CD4-positive, alpha-beta T cell treated with Interleukin-2 at 100 ng/mL for 4 hours (primary cell): ENCODE results near the gene CFAP251.
"Not testable (repeated sequence)": the region's sequence is repeated elsewhere in the genome, so short reads cannot be mapped to it uniquely, and the experiment has no call there.

Source experiments
- DNase-seq: peaks from one replicate; pipeline ENCODE4 v3.0.0-alpha.2; 2020; ENCODE audit warnings: low spot score

CFAP251 gene

DNA sequence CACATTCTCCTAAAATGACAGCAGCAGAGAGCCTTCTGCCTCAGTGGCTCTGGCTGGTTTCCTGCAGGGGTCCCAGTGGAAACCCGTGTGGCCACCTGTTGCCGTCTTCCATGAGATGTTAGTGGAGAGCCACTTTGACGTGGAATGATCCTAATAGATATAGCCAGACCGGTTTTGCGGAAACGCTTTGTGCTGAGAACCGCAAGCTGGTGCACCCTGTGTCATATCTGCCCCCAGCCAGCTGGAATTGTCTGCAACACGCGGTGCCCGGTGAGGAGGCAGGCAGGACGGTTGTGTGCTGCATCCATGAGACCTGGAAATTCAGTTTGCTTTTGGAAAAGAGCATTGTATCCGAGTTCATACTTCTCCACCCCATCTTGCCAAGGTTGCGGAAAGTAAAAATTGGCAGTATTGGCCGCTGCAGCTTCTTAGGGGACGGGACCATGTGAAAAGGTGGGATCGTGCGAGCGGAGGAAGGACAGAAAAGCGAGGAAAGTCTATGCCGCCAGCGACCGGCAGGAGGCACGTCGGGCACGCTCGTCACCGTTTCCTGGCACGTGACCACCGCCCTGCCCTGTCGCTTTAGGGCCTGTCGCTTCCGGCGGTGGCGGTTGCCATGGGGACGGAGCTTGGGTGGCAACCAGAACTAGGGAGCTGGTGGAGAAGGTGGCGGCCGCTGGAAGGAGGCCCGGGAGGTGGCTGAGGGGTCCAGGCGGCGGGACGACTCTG lies at the start of gene CFAP251:
Gene CFAP251 (plus strand): TSS at position 643 of the 729 bp plus-strand sequence. CDS start 2,714 bp downstream, outside the sequence.
- peak; percentile 94 for DNase-seq

DNA sequence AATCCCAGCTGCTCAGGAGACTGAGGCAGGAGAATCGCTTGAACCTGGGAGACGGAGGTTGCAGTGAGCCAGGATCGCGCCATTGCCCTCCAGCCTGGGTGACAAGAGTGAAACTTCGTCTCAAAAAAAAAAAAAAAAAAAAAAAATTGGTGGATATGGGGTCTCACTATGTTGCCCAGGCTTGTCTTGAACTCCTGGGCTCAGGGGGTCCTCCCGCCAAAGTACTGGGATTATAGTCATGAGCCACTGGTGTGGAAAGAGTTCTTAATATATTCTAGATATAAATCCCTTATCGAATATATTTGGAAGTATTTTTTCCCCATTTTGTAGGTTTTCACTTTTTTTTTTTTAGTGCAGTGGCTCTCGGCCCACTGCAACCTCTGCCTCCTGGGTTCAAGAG lies 49.2 kb upstream of the CFAP251 start:
- DNase-seq: not testable (repeated sequence)

GRCh38 chr12:121871467-121871866 lies 46.9 kb upstream of the CFAP251 start:
- no peak for DNase-seq

DNA sequence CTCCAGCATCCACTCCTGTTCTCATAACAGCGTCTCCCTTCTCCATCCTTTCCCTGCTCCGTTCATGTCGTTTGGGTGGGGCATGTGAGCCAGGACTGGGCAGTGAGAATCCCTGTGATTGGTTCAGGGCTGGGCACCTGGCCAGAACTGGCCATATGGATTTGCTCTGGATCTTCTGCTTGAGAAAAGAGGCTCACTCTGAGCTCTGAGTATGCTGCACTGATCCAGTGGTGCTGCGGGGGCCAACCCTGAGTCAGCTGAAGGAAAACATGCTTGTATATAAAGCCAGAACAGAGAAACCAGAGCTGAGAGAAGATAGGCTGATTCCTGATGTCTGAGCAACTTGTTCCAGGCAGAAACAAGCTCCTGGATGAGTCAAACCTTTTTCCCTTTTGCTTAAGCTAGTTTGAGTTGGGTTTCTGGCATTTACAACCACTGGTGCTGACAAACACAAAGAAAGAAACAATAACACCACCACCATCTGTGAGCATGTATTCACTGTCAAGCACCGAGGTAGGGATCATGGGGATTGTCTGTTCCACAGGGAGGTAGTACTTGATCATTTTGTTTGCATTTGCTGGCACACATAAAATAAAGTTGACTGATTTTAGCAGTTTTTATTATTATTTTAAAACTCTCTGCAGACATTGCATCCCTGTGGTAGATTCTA lies 45.7 kb upstream of the CFAP251 start:
- DNase-seq: no peak

GRCh38 chr12:121873216-121873569 lies 45.2 kb upstream of the CFAP251 start:
- DNase-seq: no peak

DNA sequence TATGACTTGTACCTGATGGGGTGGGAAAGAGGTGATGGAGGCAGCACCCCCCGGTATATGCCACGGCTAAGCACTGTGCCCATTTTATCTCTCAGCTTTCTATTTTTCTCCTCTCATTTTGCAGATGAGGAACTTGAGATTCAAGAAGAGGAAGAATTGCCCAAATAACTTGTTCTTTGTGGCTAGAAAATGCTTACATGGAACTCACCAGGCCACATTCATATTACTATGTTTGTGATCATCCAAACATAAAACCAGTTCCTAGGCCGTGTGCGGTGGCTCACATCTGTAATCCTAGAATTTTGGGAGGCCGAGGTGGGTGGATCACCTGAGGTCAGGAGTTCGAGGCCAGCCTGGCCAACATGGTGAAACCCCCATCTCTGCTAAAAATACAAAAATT lies 44.3 kb upstream of the CFAP251 start:
- no peak for DNase-seq

GRCh38 chr12:121875582-121875981 lies 42.8 kb upstream of the CFAP251 start:
- DNase-seq: no peak

DNA sequence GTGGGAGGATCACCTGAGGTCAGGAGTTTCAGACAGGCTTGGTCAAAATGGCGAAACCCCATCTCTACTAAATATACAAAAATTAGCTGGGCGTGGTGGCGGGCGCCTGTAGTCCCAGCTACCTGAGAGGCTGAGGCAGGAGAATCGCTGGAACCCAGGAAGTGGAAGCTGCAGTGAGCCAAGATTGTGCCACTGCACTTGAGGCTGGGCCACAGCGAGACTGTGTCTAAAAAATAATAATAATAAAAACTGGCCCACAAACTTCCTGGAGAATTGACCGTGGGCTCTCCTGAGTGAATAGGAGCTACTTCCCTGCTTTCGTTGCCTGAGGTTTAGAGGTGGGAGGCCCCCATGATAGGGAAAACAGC lies 42.3 kb upstream of the CFAP251 start:
- DNase-seq: not testable (repeated sequence)

- DNase-seq: no peak
Measured at GRCh38 chr12:121883315-121883660, 35.1 kb upstream of the CFAP251 start.

DNA sequence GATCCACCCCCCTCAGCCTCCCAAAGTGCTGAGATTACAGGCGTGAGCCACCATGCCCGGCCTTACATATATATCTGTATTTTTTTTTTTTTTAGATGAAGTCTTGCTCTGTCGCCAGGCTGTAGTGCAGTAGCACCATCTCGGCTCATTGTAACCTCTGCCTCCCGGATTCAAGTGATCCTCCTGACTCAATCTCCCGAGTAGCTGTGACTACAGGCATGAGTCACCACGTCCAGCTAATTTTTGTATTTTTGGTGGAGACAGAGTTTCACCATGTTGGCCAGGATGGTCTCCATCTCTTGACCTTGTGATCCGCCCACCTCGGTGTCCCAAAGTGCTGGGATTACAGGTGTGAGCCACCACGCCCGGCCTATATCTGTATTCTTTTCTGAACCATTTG lies 33.3 kb upstream of the CFAP251 start:
- not testable (repeated sequence) for DNase-seq

DNA sequence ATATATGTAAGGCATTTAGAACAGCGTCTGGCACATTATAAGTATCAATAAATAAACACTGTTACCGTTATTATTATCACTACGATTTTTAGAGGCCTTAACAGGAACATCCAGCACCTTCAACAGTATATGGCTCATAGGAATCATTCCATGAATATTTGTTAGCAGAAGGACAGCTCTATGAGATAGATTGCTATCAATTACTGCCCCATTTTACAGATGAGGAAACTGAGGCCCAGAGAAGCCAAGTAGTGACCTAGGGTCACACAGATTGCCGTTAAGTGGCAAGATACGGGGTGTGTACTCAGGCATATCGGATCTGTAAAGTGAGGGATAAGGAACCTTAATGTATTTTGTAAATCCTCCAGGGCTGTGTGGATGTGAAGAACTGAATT lies 30.3 kb upstream of the CFAP251 start:
- DNase-seq: no peak

DNA sequence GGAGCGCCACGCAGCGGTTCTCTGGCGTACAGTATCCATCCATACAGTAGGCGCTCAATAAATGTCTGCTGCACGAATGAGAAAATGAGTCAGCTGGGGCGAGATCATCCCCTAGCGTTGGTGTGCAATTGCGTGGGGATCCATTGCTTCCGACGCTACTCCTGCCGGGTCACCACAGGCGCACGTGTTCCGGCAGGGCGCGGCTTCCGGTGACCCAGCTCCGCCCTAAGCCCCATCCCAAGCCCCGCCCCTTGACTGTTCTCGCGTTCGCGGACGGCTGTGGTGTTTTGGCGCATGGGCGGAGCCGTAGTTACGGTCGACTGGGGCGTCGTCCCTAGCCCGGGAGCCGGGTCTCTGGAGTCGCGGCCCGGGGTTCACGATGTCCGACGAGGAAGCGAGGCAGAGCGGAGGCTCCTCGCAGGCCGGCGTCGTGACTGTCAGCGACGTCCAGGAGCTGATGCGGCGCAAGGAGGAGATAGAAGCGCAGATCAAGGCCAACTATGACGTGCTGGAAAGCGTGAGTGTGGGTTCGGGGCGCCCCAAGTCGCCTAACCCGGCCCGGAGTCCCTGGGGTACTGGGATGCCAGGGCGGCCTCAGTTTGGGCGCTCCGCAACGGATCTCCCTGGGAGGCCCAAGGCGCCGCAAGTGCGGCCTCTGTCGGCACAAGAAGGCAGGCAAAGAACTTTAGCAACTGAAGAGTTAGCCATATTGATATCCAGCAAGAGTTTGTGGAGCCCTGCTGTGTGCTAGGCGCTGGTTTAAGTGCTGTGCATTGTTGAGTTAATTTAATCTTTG lies 29.7 kb upstream of the CFAP251 start, which contains the start of gene PSMD9:
Gene PSMD9 (plus strand): TSS at position 313 of the 796 bp plus-strand sequence. CDS start 67 bp downstream, at position 380.
- peak; percentile 98 for DNase-seq

DNA sequence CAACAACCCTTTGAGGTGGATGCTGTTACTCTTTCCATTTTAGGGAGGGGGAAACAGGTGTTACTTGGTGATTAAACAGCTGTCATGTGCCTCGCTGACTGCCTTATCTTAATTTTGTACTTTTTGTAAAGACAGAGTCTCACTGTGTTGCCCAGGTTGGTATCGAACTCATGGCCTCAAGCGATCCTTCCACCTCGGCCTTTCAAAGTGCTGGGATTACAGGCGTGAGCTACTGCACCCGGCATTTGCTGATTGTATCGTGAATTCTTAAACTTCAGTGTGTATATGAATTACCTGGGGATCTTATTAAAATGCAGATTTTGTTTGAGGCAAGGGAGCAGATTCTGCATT lies 29.1 kb upstream of the CFAP251 start:
- DNase-seq: no peak

- DNase-seq: not testable (repeated sequence)
Measured at GRCh38 chr12:121889661-121890060, 28.7 kb upstream of the CFAP251 start.

- DNase-seq: no peak
Measured at GRCh38 chr12:121892673-121893561, 25.5 kb upstream of the CFAP251 start.

- DNase-seq: peak; percentile 26
Measured at GRCh38 chr12:121893961-121894460, 24.4 kb upstream of the CFAP251 start.

DNA sequence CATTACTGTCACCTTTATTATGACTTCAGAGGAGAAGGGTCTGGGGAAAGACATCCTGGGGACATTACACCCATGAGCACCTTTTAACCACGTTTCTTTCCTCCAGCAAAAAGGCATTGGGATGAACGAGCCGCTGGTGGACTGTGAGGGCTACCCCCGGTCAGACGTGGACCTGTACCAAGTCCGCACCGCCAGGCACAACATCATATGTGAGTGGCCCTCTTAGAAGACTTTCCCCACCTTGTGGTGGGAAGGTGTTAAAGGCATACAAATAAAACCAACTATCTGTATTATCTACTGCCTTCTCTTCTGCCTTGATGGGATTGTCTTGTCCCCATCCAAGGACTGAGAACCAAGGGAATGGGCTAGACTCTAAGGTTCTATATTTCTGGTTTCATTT lies 23.8 kb upstream of the CFAP251 start:
- DNase-seq: no peak

- DNase-seq: no peak
Measured at GRCh38 chr12:121898287-121898686, 20.1 kb upstream of the CFAP251 start.

DNA sequence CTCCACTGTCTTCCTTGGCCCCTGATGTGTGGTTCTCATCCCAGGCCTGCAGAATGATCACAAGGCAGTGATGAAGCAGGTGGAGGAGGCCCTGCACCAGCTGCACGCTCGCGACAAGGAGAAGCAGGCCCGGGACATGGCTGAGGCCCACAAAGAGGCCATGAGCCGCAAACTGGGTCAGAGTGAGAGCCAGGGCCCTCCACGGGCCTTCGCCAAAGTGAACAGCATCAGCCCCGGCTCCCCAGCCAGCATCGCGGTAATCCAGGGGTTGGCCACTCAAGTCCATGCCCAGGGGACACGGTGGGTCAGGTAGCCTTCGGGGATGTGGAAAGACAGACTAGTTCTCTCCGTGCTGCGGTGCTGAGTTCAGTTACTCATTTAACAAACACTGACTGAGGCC lies 18.8 kb upstream of the CFAP251 start:
- DNase-seq: no peak

DNA sequence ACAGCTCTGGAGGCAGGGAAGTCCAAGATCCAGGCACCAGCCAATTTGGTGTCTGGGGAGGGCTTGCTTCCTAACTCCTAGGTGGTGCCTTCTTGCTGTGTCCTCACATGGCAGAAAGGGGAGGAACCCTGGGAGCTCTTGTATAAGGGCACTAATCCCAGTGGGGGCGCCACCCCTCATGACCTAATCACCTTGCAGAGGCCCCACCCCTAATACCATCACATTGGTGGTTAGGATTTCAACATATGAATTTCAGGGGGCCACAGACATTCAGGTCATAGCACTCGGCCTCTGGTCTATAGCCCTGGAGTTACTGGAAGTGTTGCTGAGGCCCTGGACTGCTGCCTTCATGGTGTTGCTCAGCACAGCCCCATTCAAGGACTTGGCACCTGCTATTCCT lies 15.2 kb upstream of the CFAP251 start:
- no peak for DNase-seq

- no peak for DNase-seq
Measured at GRCh38 chr12:121905746-121906145, 12.6 kb upstream of the CFAP251 start.

GRCh38 chr12:121908702-121909101 lies 9.7 kb upstream of the CFAP251 start:
- no peak for DNase-seq
